ENCODE measurements around the gene KLHL14.

DNA sequence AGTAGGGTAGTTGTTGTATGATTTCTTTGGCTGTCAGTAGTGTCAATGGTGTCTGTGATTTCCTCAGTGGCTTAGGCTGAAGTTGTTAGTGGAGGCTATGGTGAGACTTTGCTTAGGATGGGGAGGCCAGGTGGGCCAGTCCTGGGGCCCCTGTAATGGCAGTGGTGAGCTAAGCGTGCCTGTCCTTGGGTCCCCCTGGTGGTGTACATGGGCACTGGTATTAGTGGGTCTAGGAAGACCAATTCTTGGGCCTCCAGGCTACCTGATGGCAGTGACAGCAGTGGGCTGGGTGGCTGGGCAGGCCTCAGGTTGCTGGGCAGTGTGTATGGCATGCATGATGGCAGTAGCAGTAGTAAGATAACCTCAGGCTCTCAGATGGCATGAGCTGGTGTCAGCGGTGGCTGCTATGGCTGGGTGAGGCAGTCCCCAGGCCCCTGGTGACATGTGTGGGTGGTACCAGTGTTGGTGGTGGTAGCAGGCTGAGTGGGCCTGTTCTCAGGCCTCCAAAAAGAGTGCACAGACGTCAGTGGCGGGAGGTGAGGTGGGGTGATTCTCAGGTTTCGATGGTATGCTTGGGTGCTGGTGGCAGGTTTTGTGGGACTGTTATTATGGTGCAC lies 103.2 kb downstream of the KLHL14 start:
- TF ChIP-seq CTCF (IDR thresholded peaks at IDR 0.05; ENCODE audit: poor library complexity) (no peak), EZH2 (IDR thresholded peaks at IDR 0.05; ENCODE audit: borderline replicate concordance) (no peak), EZH2phosphoT487 (IDR thresholded peaks at IDR 0.05; ENCODE audit: low read depth, severe bottlenecking, unreplicated experiment) (no peak)

Measured in hepatocyte (in vitro differentiated cells).